ENCODE results near the gene CARD11.

Gene CARD11

GRCh38 chr7:2886900-2887299, 156.8 kb downstream of the CARD11 start:
- H3K4me3 ChIP-seq (ENCODE audit: low read depth, low read length), result no peak overlapping the region
- peak; percentile 71 for TF ChIP-seq MYC (IDR thresholded peaks at IDR 0.05; ENCODE audit: low read depth, low read length)
- TF ChIP-seq, protein P1, sequence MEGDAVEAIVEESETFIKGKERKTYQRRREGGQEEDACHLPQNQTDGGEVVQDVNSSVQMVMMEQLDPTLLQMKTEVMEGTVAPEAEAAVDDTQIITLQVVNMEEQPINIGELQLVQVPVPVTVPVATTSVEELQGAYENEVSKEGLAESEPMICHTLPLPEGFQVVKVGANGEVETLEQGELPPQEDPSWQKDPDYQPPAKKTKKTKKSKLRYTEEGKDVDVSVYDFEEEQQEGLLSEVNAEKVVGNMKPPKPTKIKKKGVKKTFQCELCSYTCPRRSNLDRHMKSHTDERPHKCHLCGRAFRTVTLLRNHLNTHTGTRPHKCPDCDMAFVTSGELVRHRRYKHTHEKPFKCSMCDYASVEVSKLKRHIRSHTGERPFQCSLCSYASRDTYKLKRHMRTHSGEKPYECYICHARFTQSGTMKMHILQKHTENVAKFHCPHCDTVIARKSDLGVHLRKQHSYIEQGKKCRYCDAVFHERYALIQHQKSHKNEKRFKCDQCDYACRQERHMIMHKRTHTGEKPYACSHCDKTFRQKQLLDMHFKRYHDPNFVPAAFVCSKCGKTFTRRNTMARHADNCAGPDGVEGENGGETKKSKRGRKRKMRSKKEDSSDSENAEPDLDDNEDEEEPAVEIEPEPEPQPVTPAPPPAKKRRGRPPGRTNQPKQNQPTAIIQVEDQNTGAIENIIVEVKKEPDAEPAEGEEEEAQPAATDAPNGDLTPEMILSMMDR (IDR thresholded peaks at IDR 0.05; ENCODE audit: low read depth, low read length), result peak; percentile 98
- TF ChIP-seq MAX (IDR thresholded peaks at IDR 0.05; ENCODE audit: low read depth, low read length), result peak; percentile 88
- no peak for TF ChIP-seq POLR2A (IDR thresholded peaks at IDR 0.05; ENCODE audit: extremely low read depth, insufficient read length)

GRCh38 chr7:2886391-2886790, 157.3 kb downstream of the CARD11 start:
- TF ChIP-seq MAX (IDR thresholded peaks at IDR 0.05; ENCODE audit: low read depth, low read length) (no peak), MYC (IDR thresholded peaks at IDR 0.05; ENCODE audit: low read depth, low read length) (no peak), POLR2A (IDR thresholded peaks at IDR 0.05; ENCODE audit: extremely low read depth, insufficient read length) (no peak)
- TF ChIP-seq, protein P1 (IDR thresholded peaks at IDR 0.05; ENCODE audit: low read depth, low read length), result no peak
- H3K4me3 ChIP-seq (ENCODE audit: low read depth, low read length), result no peak overlapping the region
- DNase-seq (ENCODE audit: low read depth), result no peak

More at GRCh38 chr7:2886900-2887299, 156.8 kb downstream of the CARD11 start:
- DNase-seq (ENCODE audit: low read depth), result peak; percentile 80

GRCh38 chr7:2884161-2884560, 159.5 kb downstream of the CARD11 start:
- H3K4me3 ChIP-seq (ENCODE audit: low read depth, low read length), result no peak overlapping the region
- TF ChIP-seq MYC (IDR thresholded peaks at IDR 0.05; ENCODE audit: low read depth, low read length), result no peak
- TF ChIP-seq POLR2A (IDR thresholded peaks at IDR 0.05; ENCODE audit: extremely low read depth, insufficient read length), result no peak
- TF ChIP-seq MAX (IDR thresholded peaks at IDR 0.05; ENCODE audit: low read depth, low read length), result no peak
- TF ChIP-seq, protein P1 (IDR thresholded peaks at IDR 0.05; ENCODE audit: low read depth, low read length), result no peak
- DNase-seq (ENCODE audit: low read depth), result no peak

- H3K4me3 ChIP-seq (ENCODE audit: low read depth, low read length), result no peak overlapping the region
These were observed 160.6 kb downstream of the CARD11 start for GRCh38 chr7:2883101-2883500.

GRCh38 chr7:2882111-2882510, 161.6 kb downstream of the CARD11 start:
- DNase-seq (ENCODE audit: low read depth), result no peak
- TF ChIP-seq, protein P1 (IDR thresholded peaks at IDR 0.05; ENCODE audit: low read depth, low read length), result no peak
- no peak for TF ChIP-seq POLR2A (IDR thresholded peaks at IDR 0.05; ENCODE audit: extremely low read depth, insufficient read length)
- TF ChIP-seq MYC (IDR thresholded peaks at IDR 0.05; ENCODE audit: low read depth, low read length), result no peak
- TF ChIP-seq MAX (IDR thresholded peaks at IDR 0.05; ENCODE audit: low read depth, low read length), result no peak
- no peak overlapping the region for H3K4me3 ChIP-seq (ENCODE audit: low read depth, low read length)

More at GRCh38 chr7:2883101-2883500, 160.6 kb downstream of the CARD11 start:
- TF ChIP-seq, protein P1 (IDR thresholded peaks at IDR 0.05; ENCODE audit: low read depth, low read length), result no peak
- TF ChIP-seq MAX (IDR thresholded peaks at IDR 0.05; ENCODE audit: low read depth, low read length) (no peak), MYC (IDR thresholded peaks at IDR 0.05; ENCODE audit: low read depth, low read length) (no peak), POLR2A (IDR thresholded peaks at IDR 0.05; ENCODE audit: extremely low read depth, insufficient read length) (no peak)
- no peak for DNase-seq (ENCODE audit: low read depth)
